ENCODE results near the gene EVC2. TPM values are rescaled to one million over a fixed set of nuclear protein-coding genes. Genes with fewer than 3 reads are reported as not detected.

EVC2 gene
- total RNA-seq, 1 experiment from 2014 or later: 3.2 TPM

DNA sequence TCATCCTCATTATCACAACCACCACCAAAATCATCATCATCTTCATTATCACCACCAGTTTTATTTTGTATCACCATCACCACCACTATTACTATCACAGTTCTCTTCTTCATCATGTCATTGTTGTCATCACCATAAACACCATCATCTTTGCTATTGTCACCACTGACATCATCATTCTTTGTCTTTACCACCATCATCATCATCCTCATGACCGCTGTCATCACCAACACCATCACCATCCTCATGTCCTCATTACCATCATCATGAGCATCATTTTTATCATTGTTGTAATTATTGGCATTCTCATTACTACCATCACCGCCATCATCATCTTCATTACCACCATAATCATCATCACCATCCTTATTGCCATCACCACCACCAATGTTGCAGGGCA lies 34.0 kb upstream of the EVC2 start:
- ChIA-PET CTCF (no interaction called here), POLR2A (ENCODE audit: unreplicated experiment) (no interaction called here)
- Histone ChIP-seq H3K4me2 (ENCODE audit: low read length) (no peak overlapping the region), H3K4me1 (ENCODE audit: insufficient read depth, low read length) (peaks cover 9% of the 10 kb centered on the region), H4K20me1 (ENCODE audit: low read length) (no peaks in the 10 kb centered on the region), H3K79me2 (ENCODE audit: low read length) (no peaks in the 10 kb centered on the region), H3K27ac (ENCODE audit: low read length) (no peak overlapping the region), H3K9ac (ENCODE audit: low read length) (no peak overlapping the region), H3K4me3 (ENCODE audit: low read length) (no peak overlapping the region), H3K27me3 (ENCODE audit: low read length) (no peaks in the 10 kb centered on the region), H3F3A (ENCODE audit: low read length, unreplicated experiment) (no peaks in the 10 kb centered on the region), H3K36me3 (ENCODE audit: low read depth, low read length) (peaks cover 33% of the 10 kb centered on the region), H3K9me3 (ENCODE audit: low read length) (no peaks in the 10 kb centered on the region), H3K9me2 (replicated peaks; ENCODE audit: low read length) (no peaks in the 10 kb centered on the region), H2AFZ (ENCODE audit: low read length) (no peak overlapping the region)
- intact Hi-C loops (cut with micrococcal nuclease): no loop called here
- ATAC-seq (no peak), DNase-seq (no peak)
- no TSS peak for BruUV-seq (replicated peaks)
- TF ChIP-seq EZH2 (IDR thresholded peaks at IDR 0.05; ENCODE audit: low read length, unreplicated experiment) (no peak), CTCF (conservative IDR thresholded peaks at IDR 0.05; ENCODE audit: low read depth, low read length) (no peak), EZH2phosphoT487 (IDR thresholded peaks at IDR 0.05; ENCODE audit: borderline replicate concordance, low read length) (no peak)

- ATAC-seq: no peak
- intact Hi-C loops (cut with micrococcal nuclease): no loop called here
- no TSS peak for BruUV-seq (replicated peaks)
- ChIA-PET CTCF (interaction anchor here (0.6 kb wide), 1 partner anchor 268 kb away, joined by 3 read pairs; no protein-coding TSS in a partner anchor), POLR2A (ENCODE audit: unreplicated experiment) (no interaction called here)
- H3K9ac ChIP-seq (ENCODE audit: low read length): no peak overlapping the region
- H3K27ac ChIP-seq (ENCODE audit: low read length): no peak overlapping the region
- no peaks in the 10 kb centered on the region for H3K9me3 ChIP-seq (ENCODE audit: low read length)
- no peak overlapping the region for H3K4me3 ChIP-seq (ENCODE audit: low read length)
- TF ChIP-seq EZH2phosphoT487 (IDR thresholded peaks at IDR 0.05; ENCODE audit: borderline replicate concordance, low read length): no peak
- TF ChIP-seq EZH2 (IDR thresholded peaks at IDR 0.05; ENCODE audit: low read length, unreplicated experiment): no peak
- TF ChIP-seq CTCF (conservative IDR thresholded peaks at IDR 0.05; ENCODE audit: low read depth, low read length): no peak
- no peaks in the 10 kb centered on the region for H4K20me1 ChIP-seq (ENCODE audit: low read length)
- no peaks in the 10 kb centered on the region for H3F3A ChIP-seq (ENCODE audit: low read length, unreplicated experiment)
- H3K4me2 ChIP-seq (ENCODE audit: low read length): no peak overlapping the region
- peaks cover 16% of the 10 kb centered on the region for H3K36me3 ChIP-seq (ENCODE audit: low read depth, low read length)
- no peak for DNase-seq
- H3K27me3 ChIP-seq (ENCODE audit: low read length): no peaks in the 10 kb centered on the region
- H3K4me1 ChIP-seq (ENCODE audit: insufficient read depth, low read length): no peaks in the 10 kb centered on the region
- no peaks in the 10 kb centered on the region for H3K79me2 ChIP-seq (ENCODE audit: low read length)
- H2AFZ ChIP-seq (ENCODE audit: low read length): no peak overlapping the region
- H3K9me2 ChIP-seq (replicated peaks; ENCODE audit: low read length): no peaks in the 10 kb centered on the region
Observed at GRCh38 chr4:5738061-5738460, 29.7 kb upstream of the EVC2 start.

GRCh38 chr4:5735463-5735862 lies 27.1 kb upstream of the EVC2 start:
- Histone ChIP-seq H3K9me2 (replicated peaks; ENCODE audit: low read length) (no peaks in the 10 kb centered on the region), H3K9ac (ENCODE audit: low read length) (no peak overlapping the region), H3K36me3 (ENCODE audit: low read depth, low read length) (peaks cover 11% of the 10 kb centered on the region; the same call in 1 of the 2 replicates), H3F3A (ENCODE audit: low read length, unreplicated experiment) (no peaks in the 10 kb centered on the region), H3K27ac (ENCODE audit: low read length) (no peak overlapping the region), H4K20me1 (ENCODE audit: low read length) (no peaks in the 10 kb centered on the region), H3K4me2 (ENCODE audit: low read length) (no peak overlapping the region), H3K79me2 (ENCODE audit: low read length) (no peaks in the 10 kb centered on the region), H3K9me3 (ENCODE audit: low read length) (no peaks in the 10 kb centered on the region), H3K4me3 (ENCODE audit: low read length) (no peak overlapping the region), H2AFZ (ENCODE audit: low read length) (no peak overlapping the region), H3K27me3 (ENCODE audit: low read length) (no peaks in the 10 kb centered on the region), H3K4me1 (ENCODE audit: insufficient read depth, low read length) (no peaks in the 10 kb centered on the region)
- ChIA-PET POLR2A (ENCODE audit: unreplicated experiment) (no interaction called here), CTCF (no interaction called here)
- ATAC-seq (no peak), DNase-seq (no peak)
- TF ChIP-seq CTCF (conservative IDR thresholded peaks at IDR 0.05; ENCODE audit: low read depth, low read length): no peak
- TF ChIP-seq EZH2phosphoT487 (IDR thresholded peaks at IDR 0.05; ENCODE audit: borderline replicate concordance, low read length): no peak
- no peak for TF ChIP-seq EZH2 (IDR thresholded peaks at IDR 0.05; ENCODE audit: low read length, unreplicated experiment)
- intact Hi-C loops (cut with micrococcal nuclease): no loop called here
- no TSS peak for BruUV-seq (replicated peaks)

Data from PC-3 (cell line).